GM23338 (cell line): ENCODE data around the gene CENPL. TPM values are rescaled to one million over a fixed set of nuclear protein-coding genes. Genes with fewer than 3 reads are reported as not detected.

Source experiments
- ATAC-seq: fragments of 200-7000 bp; cut with Tn5 transposase; 3 replicates; pipeline ENCODE4 v1.9.1; 2020
- DNase-seq: peaks from one replicate; pipeline ENCODE4 v3.0.0-alpha.2; 2015; ENCODE audit warnings: low spot score
- H2AFZ ChIP-seq: fragments of 200-600 bp; sonication (generic); 2 replicates; pipeline ENCODE4 v1.8.0; 2016; ENCODE audit warnings: antibody characterized with exemption, mild to moderate bottlenecking, moderate library complexity
- H3F3A ChIP-seq: fragments of 200-600 bp; sonication (generic); replicated peaks from 2 replicates; pipeline ENCODE4 v1.8.0; 2017; ENCODE audit warnings: antibody characterized with exemption, mixed run types, low read depth
- H3K27ac ChIP-seq: fragments of 200-600 bp; sonication (generic); 2 replicates; pipeline ENCODE4 v1.6.1; 2016; ENCODE audit warnings: low read depth
- H3K27me3 ChIP-seq: fragments of 200-600 bp; sonication (generic); 2 replicates; pipeline ENCODE4 v1.8.0; 2016; ENCODE audit warnings: mild to moderate bottlenecking, mixed run types, moderate library complexity; ENCODE audit not compliant: insufficient read depth
- H3K36me3 ChIP-seq: fragments of 200-600 bp; sonication (generic); 2 replicates; pipeline ENCODE4 v1.8.0; 2016; ENCODE audit warnings: mild to moderate bottlenecking; ENCODE audit not compliant: insufficient read depth
- H3K4me1 ChIP-seq: fragments of 200-600 bp; sonication (generic); 2 replicates; pipeline ENCODE4 v1.8.0; 2016; ENCODE audit warnings: mild to moderate bottlenecking, moderate library complexity; ENCODE audit not compliant: insufficient read depth
- H3K4me2 ChIP-seq: fragments of 200-600 bp; sonication (generic); 2 replicates; pipeline ENCODE4 v1.7.1; 2017; ENCODE audit warnings: mixed run types
- H3K4me3 ChIP-seq: fragments of 200-600 bp; sonication (generic); 2 replicates; pipeline ENCODE4 v1.6.1; 2016; ENCODE audit warnings: mixed run types
- H3K79me2 ChIP-seq: fragments of 200-600 bp; sonication (generic); replicated peaks from 2 replicates; pipeline ENCODE4 v1.8.0; 2017; ENCODE audit warnings: mild to moderate bottlenecking; ENCODE audit not compliant: insufficient read depth
- H3K9me2 ChIP-seq: fragments of 200-600 bp; sonication (generic); 2 replicates; pipeline ENCODE4 v1.8.0; 2017; ENCODE audit not compliant: insufficient read depth
- H4K20me1 ChIP-seq: fragments of 200-600 bp; sonication (generic); replicated peaks from 2 replicates; pipeline ENCODE4 v1.8.0; 2017; ENCODE audit warnings: mild to moderate bottlenecking; ENCODE audit not compliant: insufficient read depth
- H3K27ac Mint-ChIP-seq: 2 replicates; pipeline ENCODE4 v1.8.0; 2020; ENCODE audit warnings: inconsistent platforms, mild to moderate bottlenecking, moderate library complexity, mixed read lengths
- H3K27me3 Mint-ChIP-seq: 3 replicates; pipeline ENCODE4 v1.8.0; 2022; ENCODE audit warnings: low read depth, mild to moderate bottlenecking, moderate library complexity, mixed read lengths, inconsistent platforms; ENCODE audit not compliant: insufficient read depth, poor library complexity
- H3K36me3 Mint-ChIP-seq: 3 replicates; pipeline ENCODE4 v1.8.0; 2021; ENCODE audit warnings: low read depth, mild to moderate bottlenecking, inconsistent platforms, moderate library complexity, mixed read lengths
- H3K4me1 Mint-ChIP-seq: 3 replicates; pipeline ENCODE4 v1.8.0; 2020; ENCODE audit warnings: mild to moderate bottlenecking, inconsistent platforms, mixed read lengths
- H3K4me3 Mint-ChIP-seq: 3 replicates; pipeline ENCODE4 v1.8.0; 2021; ENCODE audit warnings: moderate library complexity, mild to moderate bottlenecking, inconsistent platforms, mixed read lengths
- H3K9me3 Mint-ChIP-seq: 3 replicates; pipeline ENCODE4 v1.8.0; 2020; ENCODE audit warnings: moderate library complexity, mild to moderate bottlenecking, inconsistent platforms, mixed read lengths
- CREB1 ChIP-seq: fragments of 250-450 bp; sonication (Bioruptor Pico); IDR thresholded peaks from 2 replicates; pipeline ENCODE4 v1.5.0; 2020; ENCODE audit warnings: low read depth, mild to moderate bottlenecking, moderate library complexity
- ETS1 ChIP-seq: IDR thresholded peaks from 2 replicates; pipeline ENCODE4 v1.6.1; 2016; ENCODE audit warnings: antibody characterized with exemption
- EZH2 ChIP-seq: fragments of 200-600 bp; sonication (generic); IDR thresholded peaks from one replicate; pipeline ENCODE4 v1.8.0; 2017; ENCODE audit warnings: antibody characterized with exemption, mild to moderate bottlenecking, low read depth; ENCODE audit not compliant: unreplicated experiment
- EZH2phosphoT487 ChIP-seq: fragments of 200-600 bp; sonication (generic); IDR thresholded peaks from one replicate; pipeline ENCODE4 v1.8.1; 2018; ENCODE audit warnings: antibody characterized with exemption; ENCODE audit not compliant: unreplicated experiment
- JUNB ChIP-seq: IDR thresholded peaks from one replicate; pipeline ENCODE4 v1.6.1; 2016; ENCODE audit warnings: antibody characterized with exemption; ENCODE audit not compliant: unreplicated experiment
- NANOG ChIP-seq: IDR thresholded peaks from 2 replicates; pipeline ENCODE4 v1.6.1; 2016; ENCODE audit warnings: antibody characterized with exemption, borderline replicate concordance
- POLR2AphosphoS5 ChIP-seq: IDR thresholded peaks from 2 replicates; pipeline ENCODE4 v1.6.1; 2016; ENCODE audit warnings: antibody characterized with exemption, low read depth
- ZNF114 ChIP-seq: fragments of 250-450 bp; sonication (Bioruptor Pico); IDR thresholded peaks from 2 replicates; pipeline ENCODE4 v1.5.0; 2020; ENCODE audit warnings: mild to moderate bottlenecking, moderate library complexity
- ZNF331 ChIP-seq: fragments of 250-450 bp; sonication (Bioruptor Pico); IDR thresholded peaks from 2 replicates; pipeline ENCODE4 v1.5.0; 2020; ENCODE audit warnings: low read depth, mild to moderate bottlenecking, moderate library complexity
- polyA plus RNA-seq: library from polyadenylated mRNA; unstranded; fragments of >200 nt; fragmentation: Nextera tagmentation; extraction: Ambion mirVana; gene quantifications from 2 replicates; pipeline ENCODE4 v1.2.1, GENCODE V29; 2016
- total RNA-seq: library from RNA; depleted of rRNA; stranded (reverse); fragments of >200 nt; shearing (Covaris generic); gene quantifications from 2 replicates; pipeline ENCODE4 v1.2.3, GENCODE V29; 2014
- TF ChIP-seq, protein P1 (sequence below): IDR thresholded peaks from one replicate; pipeline ENCODE4 v1.6.1; 2018; ENCODE audit warnings: antibody characterized with exemption; ENCODE audit not compliant: unreplicated experiment

Gene CENPL
- total and polyA plus RNA-seq, 2 experiments from 2014 or later, result 13.6 to 23.5 TPM

- TF ChIP-seq, protein P1, sequence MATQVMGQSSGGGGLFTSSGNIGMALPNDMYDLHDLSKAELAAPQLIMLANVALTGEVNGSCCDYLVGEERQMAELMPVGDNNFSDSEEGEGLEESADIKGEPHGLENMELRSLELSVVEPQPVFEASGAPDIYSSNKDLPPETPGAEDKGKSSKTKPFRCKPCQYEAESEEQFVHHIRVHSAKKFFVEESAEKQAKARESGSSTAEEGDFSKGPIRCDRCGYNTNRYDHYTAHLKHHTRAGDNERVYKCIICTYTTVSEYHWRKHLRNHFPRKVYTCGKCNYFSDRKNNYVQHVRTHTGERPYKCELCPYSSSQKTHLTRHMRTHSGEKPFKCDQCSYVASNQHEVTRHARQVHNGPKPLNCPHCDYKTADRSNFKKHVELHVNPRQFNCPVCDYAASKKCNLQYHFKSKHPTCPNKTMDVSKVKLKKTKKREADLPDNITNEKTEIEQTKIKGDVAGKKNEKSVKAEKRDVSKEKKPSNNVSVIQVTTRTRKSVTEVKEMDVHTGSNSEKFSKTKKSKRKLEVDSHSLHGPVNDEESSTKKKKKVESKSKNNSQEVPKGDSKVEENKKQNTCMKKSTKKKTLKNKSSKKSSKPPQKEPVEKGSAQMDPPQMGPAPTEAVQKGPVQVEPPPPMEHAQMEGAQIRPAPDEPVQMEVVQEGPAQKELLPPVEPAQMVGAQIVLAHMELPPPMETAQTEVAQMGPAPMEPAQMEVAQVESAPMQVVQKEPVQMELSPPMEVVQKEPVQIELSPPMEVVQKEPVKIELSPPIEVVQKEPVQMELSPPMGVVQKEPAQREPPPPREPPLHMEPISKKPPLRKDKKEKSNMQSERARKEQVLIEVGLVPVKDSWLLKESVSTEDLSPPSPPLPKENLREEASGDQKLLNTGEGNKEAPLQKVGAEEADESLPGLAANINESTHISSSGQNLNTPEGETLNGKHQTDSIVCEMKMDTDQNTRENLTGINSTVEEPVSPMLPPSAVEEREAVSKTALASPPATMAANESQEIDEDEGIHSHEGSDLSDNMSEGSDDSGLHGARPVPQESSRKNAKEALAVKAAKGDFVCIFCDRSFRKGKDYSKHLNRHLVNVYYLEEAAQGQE, result no peak
- TF ChIP-seq POLR2AphosphoS5, result no peak
These were observed 32.8 kb upstream of the CENPL start (continued) for GRCh38 chr1:173857363-173857917.

GRCh38 chr1:173856903-173857302 lies 32.2 kb upstream of the CENPL start:
- TF ChIP-seq NANOG (no peak), ZNF331 (CRISPR knock-in tag) (no peak)
- TF ChIP-seq, protein P1, result no peak
- H3K36me3 Mint-ChIP-seq, result peaks cover 70% of the 10 kb centered on the region
- no peak overlapping the region for H3K27ac Mint-ChIP-seq
- H3K9me3 Mint-ChIP-seq, result no peaks in the 10 kb centered on the region; the same call in 2 of the 3 replicates
- H3K4me2 ChIP-seq, result no peak overlapping the region
- H3F3A ChIP-seq, result peaks cover 11% of the 10 kb centered on the region; the same call in 1 of the 2 replicates
- 0 out of 2 replicates have a peak overlapping the region, but pooled peaks have one; percentile 35 for H3K27ac ChIP-seq
- H3K9me2 ChIP-seq, result no peaks in the 10 kb centered on the region
- H3K27me3 Mint-ChIP-seq, result peaks cover 15% of the 10 kb centered on the region
- H3K4me3 ChIP-seq, result no peak overlapping the region
- peaks cover 11% of the 10 kb centered on the region for H3K4me1 ChIP-seq
- H3K36me3 ChIP-seq, result peaks cover 6% of the 10 kb centered on the region; the same call in 1 of the 2 replicates
- no peak overlapping the region for H2AFZ ChIP-seq
- H3K79me2 ChIP-seq, result no peaks in the 10 kb centered on the region
- DNase-seq (no peak), ATAC-seq (no peak)
- H4K20me1 ChIP-seq, result no peaks in the 10 kb centered on the region
- H3K4me1 Mint-ChIP-seq, result peaks cover 14% of the 10 kb centered on the region
- H3K27me3 ChIP-seq, result no peaks in the 10 kb centered on the region
- no peak overlapping the region for H3K4me3 Mint-ChIP-seq

- no peak overlapping the region for H3K4me3 Mint-ChIP-seq
- no peak for TF ChIP-seq ZNF331 (CRISPR knock-in tag)
- TF ChIP-seq JUNB, result no peak
- TF ChIP-seq ZNF114 (CRISPR knock-in tag), result no peak
- TF ChIP-seq ETS1, result no peak
- TF ChIP-seq EZH2, result no peak
- TF ChIP-seq NANOG, result no peak
- TF ChIP-seq CREB1, result no peak
- TF ChIP-seq EZH2phosphoT487, result no peak
These were observed 31.3 kb upstream of the CENPL start for GRCh38 chr1:173856014-173856413.

More at GRCh38 chr1:173856014-173856413, 31.3 kb upstream of the CENPL start:
- H3K36me3 Mint-ChIP-seq, result peaks cover 72% of the 10 kb centered on the region
- no peak for ATAC-seq
- H3K27ac Mint-ChIP-seq, result no peak overlapping the region
- Histone ChIP-seq H3K79me2 (0 out of 2 replicates have a peak, but pooled peaks cover 4% of the 10 kb centered on the region), H4K20me1 (no peaks in the 10 kb centered on the region), H3F3A (0 out of 2 replicates have a peak, but pooled peaks cover 4% of the 10 kb centered on the region), H3K36me3 (peaks cover 6% of the 10 kb centered on the region; the same call in 1 of the 2 replicates), H3K27ac (peak overlapping the region; percentile 35; the same call in 1 of the 2 replicates), H3K9me2 (no peaks in the 10 kb centered on the region), H2AFZ (no peak overlapping the region), H3K4me3 (no peak overlapping the region), H3K4me2 (no peak overlapping the region), H3K27me3 (no peaks in the 10 kb centered on the region), H3K4me1 (peaks cover 11% of the 10 kb centered on the region)
- H3K9me3 Mint-ChIP-seq, result no peaks in the 10 kb centered on the region; the same call in 2 of the 3 replicates
- H3K4me1 Mint-ChIP-seq, result peaks cover 14% of the 10 kb centered on the region
- H3K27me3 Mint-ChIP-seq, result peaks cover 10% of the 10 kb centered on the region
- no peak for DNase-seq
